IMR-90 (cell line): Measurements from ENCODE around the gene RENBP.

ENCODE experiments used
- MAFK ChIP-seq: IDR thresholded peaks from 2 replicates; pipeline ENCODE4 v1.6.1; 2012; ENCODE audit warnings: low read depth, low read length, improper control_type of control experiment
- MAZ ChIP-seq: IDR thresholded peaks from 2 replicates; pipeline ENCODE4 v1.6.1; 2012; ENCODE audit warnings: low read depth, mild to moderate bottlenecking, low read length, improper control_type of control experiment, moderate library complexity, borderline replicate concordance
- MXI1 ChIP-seq: IDR thresholded peaks from 2 replicates; pipeline ENCODE4 v1.6.1; 2012; ENCODE audit warnings: low read depth, mild to moderate bottlenecking, low read length, moderate library complexity, borderline replicate concordance
- POLR2A ChIP-seq: IDR thresholded peaks from 2 replicates; pipeline ENCODE4 v1.6.1; 2012; ENCODE audit warnings: mild to moderate bottlenecking, low read depth, low read length
- RAD21 ChIP-seq: IDR thresholded peaks from 2 replicates; pipeline ENCODE4 v1.6.1; 2012; ENCODE audit warnings: low read length, improper control_type of control experiment
- RFX5 ChIP-seq: IDR thresholded peaks from 2 replicates; pipeline ENCODE4 v1.8.0; 2012; ENCODE audit warnings: low read depth, mild to moderate bottlenecking, low read length, moderate library complexity
- SMC3 ChIP-seq: fragments of 150-350 bp; IDR thresholded peaks from 2 replicates; pipeline ENCODE4 v1.6.1; 2016; ENCODE audit warnings: low read depth, mild to moderate bottlenecking, antibody characterized with exemption, low read length, moderate library complexity
- TF ChIP-seq, protein P1 (sequence below): conservative IDR thresholded peaks from 2 replicates; pipeline ENCODE4 v1.5.1; 2012; ENCODE audit warnings: mild to moderate bottlenecking, low read depth, low read length, improper control_type of control experiment
- TF ChIP-seq, protein P2 (sequence below): fragments of 150-350 bp; IDR thresholded peaks from 2 replicates; pipeline ENCODE4 v1.6.1; 2016; ENCODE audit warnings: low read depth, mild to moderate bottlenecking, low read length, moderate library complexity, borderline replicate concordance

DNA sequence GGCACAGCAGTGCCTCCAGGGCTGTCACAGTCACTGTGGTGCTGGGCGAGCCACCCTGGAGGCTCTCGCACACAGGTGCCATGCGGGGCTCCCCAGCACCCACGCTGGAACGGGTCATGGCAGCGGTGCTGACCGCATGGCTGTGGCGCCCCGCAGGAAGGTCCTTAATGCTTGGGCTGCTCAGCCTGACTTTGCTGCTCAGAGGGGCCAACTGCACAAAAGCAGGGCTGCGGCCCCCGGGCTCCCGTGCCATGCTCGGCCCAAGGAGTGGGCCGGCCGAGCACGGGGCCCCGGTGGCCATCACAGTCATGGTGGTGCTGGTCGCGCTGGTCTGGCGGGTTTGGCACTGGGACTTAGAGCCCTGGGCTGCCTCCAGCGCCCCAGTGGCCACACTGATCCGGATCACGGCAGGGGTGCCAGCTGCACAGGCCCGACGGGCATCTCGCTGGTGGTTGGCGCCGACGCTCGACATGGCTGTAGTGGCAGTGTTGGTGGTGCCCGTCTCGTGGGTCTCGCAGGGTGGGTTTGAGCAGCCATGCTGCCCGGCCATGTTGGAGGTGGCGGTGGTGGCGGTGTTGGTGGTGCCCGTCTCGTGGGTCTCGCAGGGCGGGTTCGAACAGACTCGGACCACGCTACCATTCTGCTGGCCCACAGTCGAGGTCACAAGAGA lies 10.2 kb upstream of the RENBP start:
- TF ChIP-seq, protein P1, sequence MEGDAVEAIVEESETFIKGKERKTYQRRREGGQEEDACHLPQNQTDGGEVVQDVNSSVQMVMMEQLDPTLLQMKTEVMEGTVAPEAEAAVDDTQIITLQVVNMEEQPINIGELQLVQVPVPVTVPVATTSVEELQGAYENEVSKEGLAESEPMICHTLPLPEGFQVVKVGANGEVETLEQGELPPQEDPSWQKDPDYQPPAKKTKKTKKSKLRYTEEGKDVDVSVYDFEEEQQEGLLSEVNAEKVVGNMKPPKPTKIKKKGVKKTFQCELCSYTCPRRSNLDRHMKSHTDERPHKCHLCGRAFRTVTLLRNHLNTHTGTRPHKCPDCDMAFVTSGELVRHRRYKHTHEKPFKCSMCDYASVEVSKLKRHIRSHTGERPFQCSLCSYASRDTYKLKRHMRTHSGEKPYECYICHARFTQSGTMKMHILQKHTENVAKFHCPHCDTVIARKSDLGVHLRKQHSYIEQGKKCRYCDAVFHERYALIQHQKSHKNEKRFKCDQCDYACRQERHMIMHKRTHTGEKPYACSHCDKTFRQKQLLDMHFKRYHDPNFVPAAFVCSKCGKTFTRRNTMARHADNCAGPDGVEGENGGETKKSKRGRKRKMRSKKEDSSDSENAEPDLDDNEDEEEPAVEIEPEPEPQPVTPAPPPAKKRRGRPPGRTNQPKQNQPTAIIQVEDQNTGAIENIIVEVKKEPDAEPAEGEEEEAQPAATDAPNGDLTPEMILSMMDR, result no peak
- TF ChIP-seq RAD21 (no peak), POLR2A (no peak), SMC3 (no peak), RFX5 (no peak), MXI1 (no peak), MAFK (no peak), MAZ (no peak)
- TF ChIP-seq, protein P2, sequence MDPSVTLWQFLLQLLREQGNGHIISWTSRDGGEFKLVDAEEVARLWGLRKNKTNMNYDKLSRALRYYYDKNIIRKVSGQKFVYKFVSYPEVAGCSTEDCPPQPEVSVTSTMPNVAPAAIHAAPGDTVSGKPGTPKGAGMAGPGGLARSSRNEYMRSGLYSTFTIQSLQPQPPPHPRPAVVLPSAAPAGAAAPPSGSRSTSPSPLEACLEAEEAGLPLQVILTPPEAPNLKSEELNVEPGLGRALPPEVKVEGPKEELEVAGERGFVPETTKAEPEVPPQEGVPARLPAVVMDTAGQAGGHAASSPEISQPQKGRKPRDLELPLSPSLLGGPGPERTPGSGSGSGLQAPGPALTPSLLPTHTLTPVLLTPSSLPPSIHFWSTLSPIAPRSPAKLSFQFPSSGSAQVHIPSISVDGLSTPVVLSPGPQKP, result no peak
